ENCODE results near the gene TLR1. TPM values are rescaled to one million over a fixed set of nuclear protein-coding genes. Genes with fewer than 3 reads are reported as not detected.

Gene TLR1
- 1.3 and 1.8 TPM in 2 replicates for total RNA-seq

GRCh38 chr4:38804654-38805295 lies at the start of gene TLR1:
Gene TLR1, minus strand, starts transcription at chr4:38804791. Its CDS starts 5,960 bp downstream, at chr4:38798831.

DNA sequence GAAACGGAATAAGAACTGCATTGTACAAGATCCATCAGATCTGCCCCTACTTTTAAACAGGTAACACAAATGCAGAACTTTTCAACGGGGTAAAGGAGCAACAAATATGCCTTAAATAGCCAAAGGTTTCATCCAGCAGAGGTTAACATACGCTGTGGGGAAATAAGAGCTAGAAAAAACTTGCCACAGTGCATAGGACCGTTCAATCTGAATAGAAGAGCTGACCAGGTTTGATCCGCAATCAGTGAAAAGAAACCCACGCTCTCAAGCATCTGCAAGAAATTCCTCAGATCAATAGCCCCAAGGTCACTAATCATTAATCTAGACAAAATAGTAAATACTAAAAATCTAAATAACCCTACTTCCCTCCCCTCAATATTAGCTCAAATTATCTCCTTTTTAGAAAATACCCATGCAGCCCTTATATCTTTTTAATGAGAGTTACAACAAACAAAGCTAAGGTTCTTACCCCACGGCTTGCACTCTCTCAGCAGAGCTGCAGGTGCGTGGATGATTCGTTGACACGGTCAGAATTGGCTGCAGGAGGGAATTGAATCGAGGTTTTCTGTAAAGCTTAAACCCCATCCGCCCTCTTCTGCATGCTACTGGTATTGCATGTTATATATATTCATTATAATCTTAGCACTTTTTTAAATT lies 22.0 kb downstream of the TLR1 start, which contains the start of gene TLR10:
Gene TLR10, minus strand, starts transcription at position 539 of the 657 bp plus-strand sequence. CDS start 7,400 bp downstream, outside the sequence.

Other genes starting within 250 kb of the TLR1 start
- gene KLF3, start 140.6 kb downstream of the TLR1 start, total RNA-seq = 35.2 and 36.7 TPM in 2 replicates
- not detected in 2 replicates for gene TLR10, start 21.8 kb downstream of the TLR1 start, total RNA-seq
- gene TLR6, start 52.0 kb upstream of the TLR1 start, total RNA-seq = 1.3 and 1.4 TPM in 2 replicates
- 94.5 and 109 TPM in 2 replicates for gene FAM114A1, start 63.0 kb upstream of the TLR1 start, total RNA-seq
- gene TMEM156, start 227.6 kb upstream of the TLR1 start, total RNA-seq = 4.4 and 6.0 TPM in 2 replicates